RWPE1 (cell line): Measurements from ENCODE around the gene PER2.

Source experiments
- CTCF ChIA-PET: fragments of 350-600 bp; sonication (Branson Sonifier 250); formaldehyde crosslinking; extraction: SDS; loops from one replicate; lab custom pipeline; 2021; lab: Yijun Ruan, JAX
- POLR2A ChIA-PET: fragments of 400-600 bp; formaldehyde crosslinking; extraction: SDS; loops from one replicate; lab custom pipeline; 2020; ENCODE audit warnings: antibody characterized with exemption; ENCODE audit not compliant: low non-redundant PET; lab: Yijun Ruan, JAX
- DNase-seq: peaks from one replicate; pipeline ENCODE4 v3.0.0; 2012; ENCODE audit warnings: low spot score
- H3K27ac ChIP-seq: fragments of 450-650 bp; 2 replicates; pipeline ENCODE4 v1.5.1; 2017
- TF ChIP-seq, protein P1 (sequence below): fragments of 450-650 bp; conservative IDR thresholded peaks from 2 replicates; pipeline ENCODE4 v1.5.1; 2017; ENCODE audit warnings: low read depth, mild to moderate bottlenecking

PER2 gene

DNA sequence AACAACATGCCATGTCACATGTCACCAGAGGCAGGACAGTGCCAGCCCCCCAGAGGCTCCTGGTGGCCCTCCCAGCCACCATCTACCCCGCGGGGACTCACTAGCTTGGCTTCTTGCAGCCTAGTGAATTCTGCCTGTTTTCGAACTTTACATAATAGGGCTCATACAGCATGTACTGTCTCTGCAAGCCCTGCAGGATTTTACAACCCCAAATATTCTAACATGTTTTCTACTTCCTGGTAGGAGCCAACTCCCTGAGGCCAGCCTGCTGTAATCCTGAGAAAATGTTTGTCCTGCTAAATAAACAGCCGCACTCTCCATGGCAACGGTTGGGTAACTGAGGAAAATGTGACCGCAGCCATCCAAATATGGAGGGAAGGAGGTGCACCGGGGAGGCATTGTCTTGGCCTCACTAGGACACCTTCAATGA is 2.7 kb downstream of the PER2 start:
- POLR2A ChIA-PET, result no interaction called here

GRCh38 chr2:238284802-238285515 is 3.5 kb downstream of the PER2 start:
- peak overlapping the region; percentile 97 for H3K27ac ChIP-seq
- TF ChIP-seq, protein P1, sequence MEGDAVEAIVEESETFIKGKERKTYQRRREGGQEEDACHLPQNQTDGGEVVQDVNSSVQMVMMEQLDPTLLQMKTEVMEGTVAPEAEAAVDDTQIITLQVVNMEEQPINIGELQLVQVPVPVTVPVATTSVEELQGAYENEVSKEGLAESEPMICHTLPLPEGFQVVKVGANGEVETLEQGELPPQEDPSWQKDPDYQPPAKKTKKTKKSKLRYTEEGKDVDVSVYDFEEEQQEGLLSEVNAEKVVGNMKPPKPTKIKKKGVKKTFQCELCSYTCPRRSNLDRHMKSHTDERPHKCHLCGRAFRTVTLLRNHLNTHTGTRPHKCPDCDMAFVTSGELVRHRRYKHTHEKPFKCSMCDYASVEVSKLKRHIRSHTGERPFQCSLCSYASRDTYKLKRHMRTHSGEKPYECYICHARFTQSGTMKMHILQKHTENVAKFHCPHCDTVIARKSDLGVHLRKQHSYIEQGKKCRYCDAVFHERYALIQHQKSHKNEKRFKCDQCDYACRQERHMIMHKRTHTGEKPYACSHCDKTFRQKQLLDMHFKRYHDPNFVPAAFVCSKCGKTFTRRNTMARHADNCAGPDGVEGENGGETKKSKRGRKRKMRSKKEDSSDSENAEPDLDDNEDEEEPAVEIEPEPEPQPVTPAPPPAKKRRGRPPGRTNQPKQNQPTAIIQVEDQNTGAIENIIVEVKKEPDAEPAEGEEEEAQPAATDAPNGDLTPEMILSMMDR, result no peak
- ChIA-PET POLR2A (no interaction called here), CTCF (interaction anchor here (0.6 to 0.7 kb wide), 2 partner anchors 10 to 628 kb away, joined by 3 read pairs; no protein-coding TSS in a partner anchor)
- no peak for DNase-seq

More for the DNA sequence above, 2.7 kb downstream of the PER2 start:
- peak; percentile 85 for DNase-seq
- H3K27ac ChIP-seq, result peak overlapping the region; percentile 97
- TF ChIP-seq, protein P1, result no peak
- CTCF ChIA-PET, result interaction anchor here (0.7 kb wide), 1 partner anchor 9 kb away, joined by 3 read pairs; no protein-coding TSS in a partner anchor

- ChIA-PET CTCF (no interaction called here), POLR2A (no interaction called here)
- no peak for DNase-seq
- H3K27ac ChIP-seq, result peak overlapping the region; percentile 97
- TF ChIP-seq, protein P1, result no peak
Measured at GRCh38 chr2:238282861-238283738, 5.3 kb downstream of the PER2 start.

DNA sequence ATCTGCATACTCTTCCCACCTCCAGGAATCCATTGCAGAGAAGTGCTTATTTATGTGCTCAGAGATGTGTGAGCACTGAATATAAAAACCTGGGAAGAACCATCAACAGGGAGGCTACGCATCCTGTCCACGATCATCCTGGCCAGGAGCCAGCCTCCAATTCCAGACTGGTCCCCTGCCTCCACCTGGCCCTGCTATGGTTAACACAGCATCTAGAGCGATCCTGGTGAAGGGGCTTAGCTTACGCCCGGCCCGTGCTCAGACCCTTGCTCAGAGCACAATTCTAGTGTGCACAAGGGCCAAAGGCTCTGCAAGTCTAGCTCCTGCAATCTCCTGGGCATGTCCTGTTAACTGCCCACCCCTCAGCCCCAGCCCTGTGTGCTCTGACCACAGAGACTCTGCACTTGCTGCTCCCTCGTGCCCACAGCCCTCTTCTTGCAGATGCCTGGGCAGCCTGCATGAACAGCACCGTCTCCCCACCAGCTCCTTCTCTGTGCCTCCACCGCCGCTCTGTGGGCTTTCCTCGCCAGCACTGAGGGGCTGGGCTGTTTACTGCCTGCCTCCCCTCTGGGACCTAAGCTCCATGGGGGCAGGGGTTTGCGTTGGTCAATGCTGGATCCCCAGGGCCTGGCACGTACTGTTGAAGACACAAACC is 6.5 kb downstream of the PER2 start:
- CTCF ChIA-PET, result no interaction called here
- DNase-seq, result no peak
- H3K27ac ChIP-seq, result peak overlapping the region; percentile 97; the same call in 1 of the 2 replicates
- POLR2A ChIA-PET, result no interaction called here
- TF ChIP-seq, protein P1, result no peak

DNA sequence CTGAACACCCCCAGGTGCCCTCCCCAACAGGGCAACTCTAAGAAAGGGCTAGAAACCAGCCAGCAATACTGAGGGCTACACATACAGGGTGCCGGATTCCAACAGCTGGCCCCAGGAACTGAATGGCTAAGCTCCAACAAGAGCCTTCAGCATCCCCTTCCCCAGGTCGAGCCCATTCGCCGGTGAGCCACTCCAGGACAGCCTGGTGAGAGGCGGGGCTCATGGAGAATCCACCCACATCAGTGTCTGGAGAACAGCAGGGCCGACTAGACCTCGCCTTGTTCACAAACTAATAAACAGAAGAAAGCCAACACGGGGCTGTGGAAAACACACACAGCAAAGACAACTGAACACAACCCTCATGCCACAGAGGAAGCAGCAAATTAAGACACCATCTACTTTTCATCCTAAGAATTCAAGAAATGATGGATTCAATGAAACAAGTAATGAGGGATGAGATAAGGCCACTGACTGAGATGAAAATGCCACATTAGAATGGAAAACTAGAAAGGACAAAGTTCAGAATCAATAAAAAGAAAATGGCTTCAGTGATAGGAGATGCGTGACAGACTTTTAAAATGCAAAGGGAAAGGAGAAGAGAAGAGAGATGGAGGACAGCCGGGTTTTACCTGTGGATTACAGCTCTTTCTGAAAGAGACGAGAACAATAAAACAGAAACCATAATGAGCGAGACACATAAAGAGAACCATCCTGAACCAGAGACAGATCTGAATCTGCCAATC is 8.2 kb downstream of the PER2 start:
- no peak overlapping the region for H3K27ac ChIP-seq
- ChIA-PET CTCF (no interaction called here), POLR2A (no interaction called here)
- DNase-seq, result no peak
- TF ChIP-seq, protein P1, result no peak
